Endothelial cell (in vitro differentiated cells): ENCODE data around the gene IL18R1. TPM values are rescaled to one million over a fixed set of nuclear protein-coding genes. Genes with fewer than 3 reads are reported as not detected.

Experiments used
- DNase-seq: peaks from one replicate; pipeline ENCODE4 v3.0.0; 2021; ENCODE audit warnings: low spot score
- H3K27ac Mint-ChIP-seq: one replicate; pipeline ENCODE4 v1.8.0; 2021; ENCODE audit warnings: mixed read lengths, inconsistent platforms; ENCODE audit not compliant: unreplicated experiment
- H3K27me3 Mint-ChIP-seq: one replicate; pipeline ENCODE4 v1.8.0; 2021; ENCODE audit warnings: mild to moderate bottlenecking, moderate library complexity, mixed read lengths, inconsistent platforms; ENCODE audit not compliant: unreplicated experiment
- H3K36me3 Mint-ChIP-seq: one replicate; pipeline ENCODE4 v1.8.0; 2021; ENCODE audit warnings: mild to moderate bottlenecking, low read depth, mixed read lengths, inconsistent platforms; ENCODE audit not compliant: unreplicated experiment
- H3K4me1 Mint-ChIP-seq: one replicate; pipeline ENCODE4 v1.8.0; 2021; ENCODE audit warnings: mild to moderate bottlenecking, mixed read lengths, inconsistent platforms; ENCODE audit not compliant: unreplicated experiment
- H3K4me3 Mint-ChIP-seq: one replicate; pipeline ENCODE4 v1.8.0; 2021; ENCODE audit warnings: mild to moderate bottlenecking, mixed read lengths, inconsistent platforms; ENCODE audit not compliant: unreplicated experiment
- H3K9me3 Mint-ChIP-seq: one replicate; pipeline ENCODE4 v1.8.0; 2021; ENCODE audit warnings: mixed read lengths, inconsistent platforms; ENCODE audit not compliant: unreplicated experiment
- total RNA-seq: library from RNA; stranded (reverse); fragmentation: NEBNext Ultra II Directional; extraction: Animal tissue kit (Norgen Biotek cat#: 25700); gene quantifications from one replicate; pipeline ENCODE4 v1.2.1, GENCODE V29; 2021; ENCODE audit not compliant: unreplicated experiment
- TF ChIP-seq, protein P1 (sequence below): fragments of 200-600 bp; sonication (generic); IDR thresholded peaks from one replicate; pipeline ENCODE4 v1.5.0; 2021; ENCODE audit warnings: antibody characterized with exemption; ENCODE audit not compliant: unreplicated experiment

IL18R1 gene
- total RNA-seq, 1 donor from 2014 or later, result 0.51 TPM

GRCh38 chr2:102365763-102366162 lies 10.2 kb downstream of the IL18R1 start:
- Mint-ChIP-seq H3K9me3 (peaks cover 19% of the 10 kb centered on the region), H3K27ac (no peak overlapping the region), H3K27me3 (peaks cover 1% of the 10 kb centered on the region), H3K36me3 (peaks cover 17% of the 10 kb centered on the region), H3K4me3 (no peak overlapping the region), H3K4me1 (no peaks in the 10 kb centered on the region)
- DNase-seq, result no peak
- TF ChIP-seq, protein P1, sequence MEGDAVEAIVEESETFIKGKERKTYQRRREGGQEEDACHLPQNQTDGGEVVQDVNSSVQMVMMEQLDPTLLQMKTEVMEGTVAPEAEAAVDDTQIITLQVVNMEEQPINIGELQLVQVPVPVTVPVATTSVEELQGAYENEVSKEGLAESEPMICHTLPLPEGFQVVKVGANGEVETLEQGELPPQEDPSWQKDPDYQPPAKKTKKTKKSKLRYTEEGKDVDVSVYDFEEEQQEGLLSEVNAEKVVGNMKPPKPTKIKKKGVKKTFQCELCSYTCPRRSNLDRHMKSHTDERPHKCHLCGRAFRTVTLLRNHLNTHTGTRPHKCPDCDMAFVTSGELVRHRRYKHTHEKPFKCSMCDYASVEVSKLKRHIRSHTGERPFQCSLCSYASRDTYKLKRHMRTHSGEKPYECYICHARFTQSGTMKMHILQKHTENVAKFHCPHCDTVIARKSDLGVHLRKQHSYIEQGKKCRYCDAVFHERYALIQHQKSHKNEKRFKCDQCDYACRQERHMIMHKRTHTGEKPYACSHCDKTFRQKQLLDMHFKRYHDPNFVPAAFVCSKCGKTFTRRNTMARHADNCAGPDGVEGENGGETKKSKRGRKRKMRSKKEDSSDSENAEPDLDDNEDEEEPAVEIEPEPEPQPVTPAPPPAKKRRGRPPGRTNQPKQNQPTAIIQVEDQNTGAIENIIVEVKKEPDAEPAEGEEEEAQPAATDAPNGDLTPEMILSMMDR, result no peak

DNA sequence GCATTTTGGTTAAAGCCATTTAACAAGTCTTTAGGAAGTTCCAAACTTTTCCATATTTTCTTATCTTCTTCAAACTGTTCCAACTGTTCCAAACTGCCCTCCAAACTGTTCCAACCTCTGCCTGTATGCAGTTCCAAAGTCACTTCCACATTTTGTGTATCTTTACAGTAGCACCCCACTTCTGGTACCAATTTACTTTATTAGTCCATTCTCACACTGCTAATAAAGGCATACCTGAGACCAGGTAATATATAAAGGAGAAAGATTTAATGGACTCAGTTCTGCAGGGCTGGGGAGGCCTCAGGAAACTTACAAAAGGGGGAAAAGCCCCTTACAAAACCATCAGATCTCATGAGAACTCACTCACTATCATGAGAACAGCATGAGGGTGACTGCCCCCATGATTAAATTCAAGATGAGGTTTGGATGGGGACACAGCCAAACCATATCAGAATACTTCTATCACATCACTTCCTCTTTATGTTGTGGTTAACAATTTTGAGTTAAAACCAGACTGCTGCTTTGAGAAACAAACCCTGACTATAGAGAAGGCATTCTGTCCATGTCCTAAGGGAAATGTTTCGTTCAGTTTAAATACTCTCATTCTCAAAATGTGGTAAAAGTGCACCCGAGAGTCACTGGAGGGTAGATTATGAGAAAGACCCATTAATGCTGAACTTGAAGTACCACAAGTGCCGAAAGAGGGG lies 11.0 kb downstream of the IL18R1 start:
- Mint-ChIP-seq H3K36me3 (peaks cover 17% of the 10 kb centered on the region), H3K4me1 (no peaks in the 10 kb centered on the region), H3K27ac (no peak overlapping the region), H3K4me3 (no peak overlapping the region), H3K27me3 (peaks cover 1% of the 10 kb centered on the region), H3K9me3 (peaks cover 19% of the 10 kb centered on the region)
- TF ChIP-seq, protein P1, result no peak
- no peak for DNase-seq

- TF ChIP-seq, protein P1, result no peak
- Mint-ChIP-seq H3K36me3 (peaks cover 17% of the 10 kb centered on the region), H3K4me3 (no peak overlapping the region), H3K4me1 (no peaks in the 10 kb centered on the region), H3K27ac (no peak overlapping the region), H3K9me3 (peaks cover 19% of the 10 kb centered on the region), H3K27me3 (no peaks in the 10 kb centered on the region)
- no peak for DNase-seq
These were observed 11.9 kb downstream of the IL18R1 start for GRCh38 chr2:102367331-102367971.

DNA sequence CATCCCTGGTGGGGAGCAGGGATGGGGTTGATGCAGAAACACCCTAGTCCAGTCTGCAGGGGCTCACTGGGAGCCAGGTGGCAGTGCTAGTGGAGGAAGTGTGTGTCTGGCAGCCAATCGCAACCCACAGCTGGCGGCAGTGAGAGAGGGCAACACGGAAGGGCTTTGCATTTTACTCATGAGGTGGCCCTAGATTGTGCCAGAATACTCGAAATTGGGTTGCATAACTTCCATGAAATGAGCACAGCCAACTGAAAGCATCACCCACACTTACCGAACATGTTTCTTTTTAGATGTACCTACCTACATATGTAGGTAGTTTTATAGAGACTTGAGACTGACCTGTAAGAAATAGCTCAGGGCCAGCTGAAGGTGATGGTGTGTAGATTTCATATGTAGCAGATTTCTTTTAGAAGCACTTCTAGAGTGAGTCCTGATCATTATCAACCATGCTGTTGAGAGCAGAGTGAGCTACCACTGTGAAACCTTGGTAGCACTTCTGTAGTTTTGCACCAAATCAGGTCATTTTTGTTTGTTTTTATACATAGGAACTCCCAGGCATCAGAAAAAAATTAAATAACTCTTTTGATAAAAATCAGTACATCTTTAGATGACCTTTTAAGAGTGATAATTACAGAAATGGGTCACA lies 13.0 kb downstream of the IL18R1 start:
- H3K36me3 Mint-ChIP-seq, result peaks cover 17% of the 10 kb centered on the region
- no peak overlapping the region for H3K4me3 Mint-ChIP-seq
- no peak overlapping the region for H3K27ac Mint-ChIP-seq
- DNase-seq, result no peak
- H3K9me3 Mint-ChIP-seq, result peaks cover 19% of the 10 kb centered on the region
- H3K27me3 Mint-ChIP-seq, result no peaks in the 10 kb centered on the region
- TF ChIP-seq, protein P1, result no peak
- H3K4me1 Mint-ChIP-seq, result no peaks in the 10 kb centered on the region

DNA sequence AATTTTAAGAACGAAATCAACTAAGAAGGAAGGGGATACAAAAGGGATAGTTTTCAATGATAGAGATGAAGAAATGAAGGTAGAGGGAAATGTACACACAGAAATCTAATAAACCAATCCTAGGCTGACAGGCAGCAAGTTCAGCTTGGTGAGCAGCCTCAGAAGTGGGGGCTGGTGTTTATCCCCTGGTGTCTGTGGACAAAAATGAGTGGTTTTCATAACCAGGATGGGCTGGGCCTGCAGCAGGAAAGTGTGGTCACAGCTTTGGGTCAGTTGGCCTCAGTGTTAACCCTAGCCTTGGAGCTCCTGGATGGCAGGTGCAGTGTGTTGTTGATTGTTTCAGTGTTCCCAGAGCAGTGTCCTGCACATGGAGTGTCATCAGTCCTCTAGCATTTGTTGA lies 14.3 kb downstream of the IL18R1 start:
- peaks cover 18% of the 10 kb centered on the region for H3K9me3 Mint-ChIP-seq
- TF ChIP-seq, protein P1, result no peak
- H3K27ac Mint-ChIP-seq, result no peak overlapping the region
- no peak overlapping the region for H3K4me3 Mint-ChIP-seq
- peaks cover 13% of the 10 kb centered on the region for H3K36me3 Mint-ChIP-seq
- H3K27me3 Mint-ChIP-seq, result no peaks in the 10 kb centered on the region
- DNase-seq, result no peak
- no peaks in the 10 kb centered on the region for H3K4me1 Mint-ChIP-seq
